Stimulated activated CD4-positive, alpha-beta T cell treated with anti-CD3 and anti-CD28 coated beads, Interleukin-15, amount 100 ng/mL, for 1 hour (primary cell): ENCODE data around the gene MMP2.

Experiments
- DNase-seq, 2 donors: peaks; one replicate each; pipeline ENCODE4 v3.0.0-alpha.2; 2020; ENCODE audit warnings: low read depth in 1 of 2, low spot score in 1 of 2

MMP2 gene

DNA sequence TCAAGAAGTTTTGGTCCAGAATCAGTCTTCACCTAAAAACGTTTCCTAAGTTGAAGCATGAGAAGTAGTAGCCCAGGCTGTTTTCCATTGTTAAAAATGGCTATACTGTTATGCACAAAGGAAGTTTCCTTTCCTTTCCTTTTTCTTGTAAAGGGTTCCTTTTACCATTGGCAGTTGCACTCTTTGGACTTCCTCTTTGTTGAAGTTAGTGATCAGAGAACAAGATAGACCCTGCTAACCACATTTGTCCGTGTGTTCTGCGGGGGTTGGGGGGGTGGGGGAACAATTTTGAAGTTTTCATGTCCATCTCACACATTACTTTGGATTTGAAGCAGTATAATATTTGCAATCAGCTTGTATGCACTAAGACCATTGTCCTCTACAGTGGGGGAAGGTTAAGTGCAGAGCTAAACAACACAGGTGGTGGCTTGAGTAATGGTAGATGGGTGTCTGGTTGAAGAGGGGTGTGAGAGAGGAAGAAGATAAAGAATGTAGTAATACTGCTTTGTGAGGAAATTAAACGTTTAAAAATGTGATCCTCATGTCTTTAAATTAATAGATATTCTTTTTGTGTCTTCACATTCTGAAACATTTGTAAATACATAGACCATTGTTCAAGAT, 31.3 kb downstream of the MMP2 start:
- no peak for DNase-seq

DNA sequence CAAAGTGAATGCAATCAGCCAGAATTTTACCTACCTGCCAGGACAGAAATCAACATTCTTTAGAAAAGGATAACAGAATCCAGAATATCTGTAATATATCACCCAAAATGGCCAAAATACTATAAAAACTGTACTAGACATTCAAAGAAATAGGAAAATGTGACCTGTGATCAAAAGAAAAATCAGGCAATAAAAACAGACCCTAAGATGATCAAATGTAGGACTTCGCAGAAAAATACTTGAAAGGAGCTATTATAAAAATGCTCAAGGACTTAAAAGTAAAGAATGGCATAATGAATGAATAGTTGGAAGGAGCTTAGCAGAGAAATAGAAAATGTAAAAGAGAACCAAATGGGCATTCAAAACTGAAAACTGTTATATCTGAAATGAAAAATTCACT, 33.9 kb downstream of the MMP2 start:
- DNase-seq, result no peak

DNA sequence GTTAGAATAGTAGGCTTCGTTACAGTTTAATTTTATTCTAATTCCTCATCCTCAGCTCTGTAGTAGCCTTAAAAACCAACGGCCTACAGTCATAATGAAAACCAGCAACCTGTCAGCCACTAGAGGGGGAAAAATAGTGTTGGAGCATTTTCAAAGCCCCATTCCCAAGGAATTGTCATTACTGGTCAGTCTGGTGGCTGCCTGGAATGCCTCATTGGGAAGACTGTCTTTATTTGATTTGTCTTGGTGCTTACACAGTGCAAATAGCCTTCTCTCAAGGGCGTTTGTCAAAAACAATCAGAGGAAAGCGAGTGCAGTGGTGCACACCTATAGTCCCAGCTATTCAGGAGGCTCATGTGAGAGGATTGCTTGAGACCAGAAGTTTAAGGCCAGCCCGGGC, 34.6 kb downstream of the MMP2 start:
- no peak for DNase-seq

DNA sequence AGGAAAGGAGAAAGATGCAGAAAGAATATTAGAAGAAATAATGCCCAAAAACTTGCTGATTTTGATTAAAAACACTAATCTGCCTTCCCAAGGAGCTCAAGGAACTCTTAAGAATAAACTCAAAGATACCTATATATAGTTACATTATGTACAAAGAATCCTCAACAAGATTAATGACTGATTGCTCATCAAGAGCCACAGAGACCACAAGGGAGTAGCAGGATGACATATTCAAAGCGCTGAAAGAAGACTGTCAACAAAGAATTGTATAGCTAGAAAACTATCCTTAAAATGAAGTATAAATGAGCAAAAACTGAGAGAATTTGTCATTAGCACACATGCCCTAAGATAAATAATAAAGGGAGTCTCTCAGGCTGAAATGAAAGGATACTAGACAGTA, 36.1 kb downstream of the MMP2 start:
- DNase-seq, result no peak

DNA sequence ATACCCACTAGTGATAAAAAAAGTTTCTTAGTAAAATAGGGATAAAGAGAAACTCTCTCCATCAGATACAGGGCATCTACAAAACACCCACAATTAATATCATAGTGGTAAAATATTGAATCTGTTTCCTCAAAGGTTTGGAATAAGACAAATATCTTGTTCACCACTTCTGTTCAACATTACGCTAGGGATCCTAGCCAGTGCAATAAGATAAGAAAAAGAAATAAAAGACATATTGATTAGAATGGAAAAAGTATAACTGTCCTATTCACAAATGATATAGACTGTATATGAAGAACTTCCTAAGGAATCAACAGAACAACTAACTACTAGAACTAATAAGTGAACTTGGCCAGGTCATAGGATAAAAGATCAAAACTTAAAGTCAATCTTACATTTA, 42.8 kb downstream of the MMP2 start:
- no peak for DNase-seq

DNA sequence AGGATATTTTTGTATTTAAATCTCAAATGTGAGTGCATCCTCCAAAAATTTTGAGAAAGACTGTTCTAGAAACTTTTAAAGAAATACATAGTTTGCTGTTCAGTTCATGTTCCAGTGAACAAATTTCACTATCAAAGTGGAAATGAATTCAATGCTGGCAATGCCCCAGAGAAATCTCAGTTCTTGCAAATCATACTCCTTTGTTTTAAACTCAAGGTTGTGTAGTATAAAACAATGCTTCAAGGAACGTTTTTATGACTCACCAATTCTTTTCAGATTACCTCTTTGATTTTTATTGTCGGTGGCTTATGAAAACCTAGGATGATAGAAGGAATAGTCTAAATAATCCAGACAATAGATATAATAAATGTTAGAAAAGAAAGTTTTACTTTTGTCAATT, 47.4 kb downstream of the MMP2 start:
- DNase-seq, result no peak

DNA sequence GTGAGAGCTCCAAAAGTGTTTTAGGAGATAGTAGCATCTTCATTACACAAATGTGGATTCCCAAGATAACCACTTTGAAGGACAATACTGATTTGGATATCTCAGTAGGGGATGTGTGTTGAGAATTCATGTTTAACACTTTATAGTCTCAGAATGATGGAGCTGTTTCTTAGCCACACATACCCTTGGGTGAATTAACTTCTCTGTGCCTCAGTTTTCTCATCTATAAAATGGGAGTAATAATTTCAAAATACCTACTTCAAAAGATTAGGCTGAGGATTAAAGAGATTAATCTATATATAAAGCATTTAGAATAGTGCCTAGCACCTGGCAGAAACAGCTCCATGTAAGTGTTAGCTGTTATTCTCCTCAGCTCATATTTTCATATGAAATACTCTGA, 48.9 kb downstream of the MMP2 start:
- DNase-seq, result no peak

DNA sequence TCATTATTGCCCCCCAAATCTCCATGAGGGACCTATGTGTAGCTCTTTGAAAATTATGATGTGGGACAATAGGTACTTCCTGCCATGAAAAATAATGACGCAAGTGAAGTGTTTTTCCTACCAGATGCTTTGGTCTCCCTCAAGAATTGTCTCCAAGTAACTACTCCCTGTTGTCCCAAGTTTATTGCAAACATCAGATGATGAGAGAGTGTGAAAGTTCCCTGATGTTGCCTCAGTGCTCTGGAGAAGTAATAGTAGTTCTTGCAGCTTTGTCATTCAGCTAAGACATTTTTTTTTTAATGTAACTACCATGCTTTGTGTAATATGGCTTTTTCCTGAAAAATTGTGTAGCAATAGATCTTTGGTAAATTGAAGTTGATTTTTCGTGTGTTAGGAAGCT, 50.0 kb downstream of the MMP2 start:
- DNase-seq, result no peak

DNA sequence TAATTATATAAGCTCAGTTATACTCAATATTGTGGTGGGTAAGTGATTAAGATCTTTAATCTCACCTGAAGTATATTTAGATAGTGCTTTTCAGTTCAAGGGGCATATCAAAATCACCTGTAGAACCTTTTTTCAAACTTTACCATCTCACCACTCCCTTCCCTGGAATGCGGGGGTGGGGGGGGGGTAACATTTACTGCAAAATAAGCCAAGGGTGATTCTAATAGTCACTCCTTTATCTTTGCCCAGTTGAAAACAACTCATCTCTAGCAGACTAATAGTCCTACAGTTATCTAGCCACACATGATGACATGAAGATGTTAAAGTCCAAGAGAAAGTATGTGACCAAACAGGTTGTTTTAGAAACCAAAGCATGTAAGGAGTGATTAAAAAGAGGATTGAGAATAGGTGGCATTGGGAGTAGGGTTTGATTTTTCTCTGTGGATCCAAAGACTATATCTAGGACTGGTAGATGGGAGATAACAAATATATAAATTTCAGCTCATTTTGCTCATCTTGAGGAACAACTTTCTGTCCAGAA, 51.4 kb downstream of the MMP2 start:
- DNase-seq, result no peak

DNA sequence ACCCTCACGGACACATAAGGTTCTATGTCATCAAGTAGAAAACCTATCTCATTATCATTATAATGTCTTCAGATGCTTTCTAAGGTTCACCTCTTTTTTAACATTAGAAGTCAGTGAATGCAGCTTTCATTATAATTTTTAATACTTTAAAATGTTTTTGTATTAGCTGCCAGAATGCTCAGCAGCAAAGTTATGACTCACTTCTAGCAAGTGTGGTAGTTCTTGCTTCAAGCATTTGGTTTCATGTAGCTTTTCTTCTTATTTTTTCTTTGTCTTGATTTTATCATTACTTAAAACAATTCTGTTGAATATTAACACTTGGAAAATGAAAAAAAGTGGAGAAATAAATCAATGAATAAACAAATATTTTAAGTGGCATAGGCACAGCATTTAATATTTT, 53.2 kb downstream of the MMP2 start:
- no peak for DNase-seq

DNA sequence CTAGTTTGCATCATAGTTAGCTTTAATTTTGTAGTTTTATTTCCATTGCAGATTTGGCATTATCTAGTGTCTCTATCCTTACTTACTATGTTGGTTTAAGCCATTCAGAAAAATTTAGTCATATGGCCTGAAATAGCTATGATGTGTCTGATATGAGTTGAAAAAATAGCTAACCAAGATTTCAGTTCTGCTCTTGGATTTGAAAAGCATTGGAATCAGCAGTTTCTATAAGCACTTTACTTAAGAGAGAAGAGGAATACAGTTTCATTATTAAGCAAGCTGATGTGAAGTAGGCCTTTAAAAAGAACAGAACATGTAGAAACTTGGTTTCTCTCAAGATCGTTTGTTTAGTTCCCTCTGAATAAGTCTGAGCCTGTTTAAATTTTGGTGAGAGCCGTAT, 55.8 kb downstream of the MMP2 start:
- DNase-seq, result no peak

DNA sequence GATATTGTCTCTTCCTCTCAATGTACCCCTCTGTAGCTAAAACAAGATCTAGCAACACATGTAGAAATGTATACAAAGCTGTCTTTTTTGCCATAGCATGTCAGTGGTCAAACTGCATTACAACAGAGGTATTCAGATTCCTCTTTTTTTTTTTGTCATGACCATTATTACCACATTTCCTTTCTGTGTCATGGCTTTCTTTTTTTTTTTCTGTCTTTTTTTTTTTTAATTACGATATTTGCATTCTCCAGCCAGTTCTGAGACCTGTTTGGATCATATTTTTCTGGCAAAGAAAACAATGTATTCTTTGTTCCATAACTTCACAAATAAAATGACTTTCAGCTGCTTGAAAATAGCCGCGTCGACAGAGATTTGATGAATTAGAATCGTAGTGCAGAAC, 60.1 kb downstream of the MMP2 start:
- DNase-seq, result no peak

DNA sequence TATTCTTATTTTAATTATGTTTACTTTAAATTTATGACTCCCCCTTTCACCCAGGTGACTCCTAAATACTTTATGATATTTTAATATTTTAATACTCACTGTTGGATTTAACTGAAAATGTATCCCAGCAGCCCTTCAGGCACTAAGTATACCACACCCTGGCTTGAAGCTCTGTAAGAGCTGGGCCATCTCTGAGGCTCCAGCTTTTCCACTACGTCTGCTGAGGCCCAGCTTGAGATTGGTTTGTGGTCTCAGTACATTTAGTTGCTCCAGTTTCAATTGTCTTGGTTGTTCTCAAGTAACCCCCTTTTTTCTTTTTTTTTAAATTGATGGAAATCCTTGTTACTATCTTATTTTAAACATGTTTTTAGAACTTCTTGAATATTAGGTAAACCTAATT, 60.5 kb downstream of the MMP2 start:
- DNase-seq, result no peak

DNA sequence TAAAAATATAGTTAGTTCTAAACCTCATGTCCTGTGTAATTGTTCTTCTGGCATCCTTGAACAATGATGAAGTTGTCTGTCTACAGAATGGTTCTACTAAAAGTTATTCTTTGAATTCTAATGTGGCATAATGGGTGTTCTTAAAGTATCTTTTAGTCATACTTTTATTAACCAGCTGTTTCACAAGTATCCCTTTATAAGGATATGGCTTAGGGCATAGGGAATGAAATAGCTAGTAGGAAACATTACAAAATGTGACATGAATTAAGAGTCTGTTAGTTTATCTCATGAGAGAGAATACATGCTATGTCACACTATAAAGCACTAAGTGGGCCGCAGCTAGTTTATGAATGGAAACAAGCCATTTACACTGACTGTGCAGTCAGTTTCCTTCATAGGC, 61.2 kb downstream of the MMP2 start:
- no peak for DNase-seq

DNA sequence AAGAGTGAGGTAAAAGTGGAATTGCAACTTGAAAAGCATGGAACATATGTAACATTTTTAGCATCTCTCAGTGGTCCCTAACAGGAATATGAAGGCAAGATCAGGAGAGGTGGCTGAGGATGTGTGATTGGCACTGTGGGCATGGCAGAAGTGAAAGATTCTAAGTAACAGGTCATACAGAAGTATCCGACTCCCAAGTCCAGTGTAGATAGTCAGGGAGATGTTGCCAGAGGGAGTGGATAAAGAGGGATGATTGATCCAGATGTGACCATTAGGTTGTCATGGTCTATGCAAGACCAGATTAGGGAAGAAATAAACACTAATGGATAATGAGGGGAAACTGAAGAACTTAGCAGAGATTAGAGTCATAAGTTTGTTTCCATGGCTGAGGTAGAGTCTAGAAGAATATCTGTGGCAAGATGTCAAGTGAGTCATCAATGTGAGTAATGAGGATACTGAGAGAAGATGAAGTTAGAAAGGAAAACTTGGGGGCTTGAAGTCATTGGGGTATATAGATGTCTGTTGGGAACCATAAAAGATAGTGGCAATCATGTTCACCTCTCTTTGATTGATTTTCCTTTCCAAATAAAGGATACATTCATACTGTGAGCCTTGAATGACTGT, 63.6 kb downstream of the MMP2 start:
- DNase-seq, result no peak

DNA sequence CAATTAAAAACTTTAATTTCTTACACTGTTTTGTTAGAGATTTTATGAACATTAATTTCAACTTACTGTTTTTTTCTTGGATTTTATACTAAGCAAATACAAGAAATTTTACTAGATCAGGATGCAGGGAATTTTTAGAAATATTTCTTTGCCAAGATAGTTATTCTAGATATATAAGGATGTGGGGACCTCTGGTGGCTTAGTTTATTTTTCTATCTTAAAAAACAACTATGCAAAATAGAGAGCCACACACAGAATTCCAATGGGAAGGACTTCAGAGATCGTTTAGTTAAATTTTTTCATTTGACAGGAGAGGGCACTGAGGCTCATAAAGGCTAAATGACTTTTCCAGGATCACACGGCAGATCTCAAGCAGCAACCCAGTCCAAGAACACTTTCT, 64.5 kb downstream of the MMP2 start:
- no peak for DNase-seq

DNA sequence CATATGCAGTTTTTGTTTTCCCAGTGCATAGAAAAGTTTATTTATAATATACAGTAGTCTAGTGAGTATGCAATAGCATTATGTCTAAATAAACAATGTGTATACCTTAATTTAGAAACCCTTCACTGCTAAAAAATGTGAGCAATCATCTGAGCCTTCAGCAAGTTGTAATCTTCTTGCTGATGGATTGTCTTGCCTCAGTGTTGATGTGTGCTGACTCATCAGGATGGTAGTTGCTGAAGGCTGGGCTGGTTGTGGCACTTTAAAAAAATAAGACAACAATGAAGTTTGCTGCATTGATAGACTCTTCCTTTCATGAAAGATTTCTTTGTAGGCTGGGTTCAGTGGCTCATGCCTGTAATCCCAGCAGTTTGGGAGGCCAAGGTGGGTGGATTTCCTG, 73.6 kb downstream of the MMP2 start:
- no peak for DNase-seq

DNA sequence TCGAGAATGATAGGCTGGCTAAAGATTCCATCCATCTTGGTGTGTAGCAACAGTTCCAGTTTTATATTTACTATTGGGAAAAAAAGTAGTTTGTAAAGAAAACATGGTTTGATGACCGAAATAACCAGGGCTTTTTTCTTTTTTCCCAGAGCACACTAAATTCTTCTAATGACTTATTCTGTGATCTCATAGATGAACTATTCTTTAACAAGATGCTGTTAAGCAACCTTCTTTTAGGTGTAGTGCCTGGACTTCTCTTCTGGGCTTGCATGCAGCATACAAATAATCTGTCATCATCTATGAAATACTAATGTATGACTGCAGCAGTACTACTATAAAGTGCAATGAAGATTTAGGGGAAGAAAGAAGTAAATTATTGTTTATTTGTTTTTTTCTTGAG, 76.4 kb downstream of the MMP2 start:
- no peak for DNase-seq
